ENCODE measurements around the gene COQ9. TPM values are rescaled to one million over a fixed set of nuclear protein-coding genes. Genes with fewer than 3 reads are reported as not detected.

The COQ9 gene
- total and polyA plus RNA-seq, 2 experiments from 2014 or later = 26.6 to 36.3 TPM

GRCh38 chr16:57472665-57473060, 25.4 kb downstream of the COQ9 start (continued):
- TF ChIP-seq ZNF462 (CRISPR knock-in tag; IDR thresholded peaks at IDR 0.05) (no peak), POLR2AphosphoS5 (IDR thresholded peaks at IDR 0.05; ENCODE audit: low read depth) (no peak), EZH2phosphoT487 (IDR thresholded peaks at IDR 0.05; ENCODE audit: unreplicated experiment) (no peak), STAT1 (IDR thresholded peaks at IDR 0.05; ENCODE audit: unreplicated experiment) (no peak)

GRCh38 chr16:57473176-57473840, 26.0 kb downstream of the COQ9 start:
- ATAC-seq (no peak), DNase-seq (ENCODE audit: low spot score) (no peak)
- no peaks in the 10 kb centered on the region for H3K9me3 Mint-ChIP-seq
- H3F3A ChIP-seq (replicated peaks; ENCODE audit: low read depth) = peaks cover 12% of the 10 kb centered on the region; the same call in 1 of the 2 replicates
- H4K20me1 ChIP-seq (replicated peaks; ENCODE audit: insufficient read depth) = peaks cover 3% of the 10 kb centered on the region; the same call in 1 of the 2 replicates
- H3K4me1 Mint-ChIP-seq = peaks cover 63% of the 10 kb centered on the region
- H3K4me1 ChIP-seq (ENCODE audit: insufficient read depth) = peaks cover 47% of the 10 kb centered on the region
- peaks cover 40% of the 10 kb centered on the region for H3K36me3 Mint-ChIP-seq (ENCODE audit: low read depth)
- no peak overlapping the region for H3K4me2 ChIP-seq
- H3K4me3 Mint-ChIP-seq = no peak overlapping the region
- H3K9me2 ChIP-seq (ENCODE audit: insufficient read depth) = no peaks in the 10 kb centered on the region
- no peak overlapping the region for H2AFZ ChIP-seq
- peaks cover 14% of the 10 kb centered on the region for H3K27me3 Mint-ChIP-seq (ENCODE audit: insufficient read depth, low read depth, poor library complexity)
- H3K27me3 ChIP-seq (ENCODE audit: insufficient read depth) = no peaks in the 10 kb centered on the region
- peaks cover under 1% of the 10 kb centered on the region; the same call in 1 of the 2 replicates for H3K79me2 ChIP-seq (replicated peaks; ENCODE audit: insufficient read depth)
- peak overlapping the region; percentile 56; the same call in 1 of the 2 replicates for H3K27ac Mint-ChIP-seq
- no peak overlapping the region for H3K4me3 ChIP-seq
- H3K27ac ChIP-seq (ENCODE audit: low read depth) = peak overlapping the region; percentile 81; the same call in 1 of the 2 replicates
- H3K36me3 ChIP-seq (ENCODE audit: insufficient read depth) = peaks cover 19% of the 10 kb centered on the region
- no peak for TF ChIP-seq EZH2phosphoT487 (IDR thresholded peaks at IDR 0.05; ENCODE audit: unreplicated experiment)
- TF ChIP-seq CREB1 (CRISPR knock-in tag; IDR thresholded peaks at IDR 0.05; ENCODE audit: low read depth) = no peak
- TF ChIP-seq ZNF462 (CRISPR knock-in tag; IDR thresholded peaks at IDR 0.05) = no peak
- TF ChIP-seq JUNB (IDR thresholded peaks at IDR 0.05; ENCODE audit: unreplicated experiment) = no peak
- TF ChIP-seq CTCF (conservative IDR thresholded peaks at IDR 0.05; ENCODE audit: low read depth in 2 of 2) = no peak

Measured in GM23338 (cell line).